Stimulated activated CD4-positive, alpha-beta T cell treated with anti-CD3 and anti-CD28 coated beads, TNF-alpha, amount 100 ng/mL, for 24 hours (primary cell): ENCODE results near the gene C13orf46.

Experiments
- DNase-seq, 3 experiments: peaks; one replicate each; pipeline ENCODE4 v3.0.0-alpha.2; 2020; ENCODE audit warnings: low read depth in 3 of 3

The C13orf46 gene

GRCh38 chr13:113971471-113972231, 2.2 kb downstream of the C13orf46 start:
- no peak for DNase-seq

GRCh38 chr13:113970810-113971470, 2.9 kb downstream of the C13orf46 start:
- no peak for DNase-seq

DNA sequence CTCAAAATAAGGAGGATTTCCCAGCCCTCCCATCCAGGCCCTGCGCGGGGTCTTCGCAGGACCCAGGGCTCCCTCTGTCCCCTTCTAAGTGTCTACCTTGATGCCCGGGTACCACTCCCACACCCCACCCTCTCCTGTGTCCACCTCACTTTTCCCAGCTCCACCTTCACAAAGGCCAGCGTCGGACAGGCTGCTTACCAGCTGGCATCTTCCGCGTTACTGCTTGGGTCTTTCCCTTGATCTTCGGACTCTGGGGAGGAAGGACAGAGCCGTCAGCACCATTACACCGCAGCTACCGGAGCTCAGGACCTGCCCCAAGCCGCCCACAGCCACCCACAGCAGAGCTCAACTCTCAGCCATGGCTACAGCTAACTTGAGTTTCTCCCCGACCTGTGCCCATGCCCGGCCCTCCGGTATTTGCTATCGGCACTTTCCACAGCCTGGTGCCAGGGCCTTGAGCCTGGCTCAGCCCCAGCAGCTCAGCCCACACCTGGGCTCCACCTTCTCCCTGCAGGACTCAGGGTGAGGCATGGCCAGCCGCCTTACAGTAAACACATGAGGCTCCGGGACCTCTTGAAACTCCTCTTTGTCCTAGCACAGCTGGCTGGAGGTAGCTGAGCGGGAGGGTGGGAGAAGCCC, 3.8 kb downstream of the C13orf46 start:
- no peak for DNase-seq

DNA sequence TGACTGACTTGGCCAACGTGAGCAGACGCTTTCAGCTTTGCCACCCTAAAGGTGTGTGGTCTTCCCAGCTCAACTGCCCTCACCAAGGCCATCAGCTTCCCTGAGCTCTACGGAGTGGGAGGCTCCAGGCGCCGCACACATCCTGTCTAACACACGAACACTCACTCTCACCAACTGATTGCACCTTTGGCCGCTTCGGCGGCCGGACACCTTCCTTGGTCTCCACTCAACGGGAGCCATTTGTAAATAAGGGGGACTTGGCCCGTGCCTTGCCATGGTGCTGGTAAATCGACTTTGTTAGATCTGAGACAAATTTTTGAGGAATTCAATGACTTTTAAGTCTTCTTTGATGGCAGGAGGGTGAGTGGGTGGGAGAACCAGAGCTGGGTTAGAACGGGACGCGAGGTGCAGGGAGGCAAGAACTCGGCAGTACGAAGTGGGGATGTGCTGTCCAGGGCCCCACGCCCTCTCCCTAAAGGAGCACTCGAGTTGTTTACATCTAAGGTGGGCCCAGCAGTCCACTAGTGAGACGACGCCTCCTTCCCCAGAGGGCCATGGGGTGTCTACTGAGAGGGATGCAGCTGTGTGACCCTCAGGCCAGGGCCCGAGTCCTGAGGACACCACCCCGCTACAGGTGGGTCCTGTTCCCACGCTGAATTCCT, 4.4 kb downstream of the C13orf46 start:
- DNase-seq = no peak

GRCh38 chr13:113968463-113969310, 5.2 kb downstream of the C13orf46 start:
- DNase-seq = no peak

- DNase-seq = no peak
Observed at GRCh38 chr13:113967729-113968462, 6.0 kb downstream of the C13orf46 start.

- DNase-seq = no peak
Observed at GRCh38 chr13:113967206-113967720, 6.6 kb downstream of the C13orf46 start.

- no peak for DNase-seq
Observed at GRCh38 chr13:113965968-113966884, 7.7 kb downstream of the C13orf46 start.

- no peak for DNase-seq
Observed at GRCh38 chr13:113965383-113965874, 8.4 kb downstream of the C13orf46 start.

GRCh38 chr13:113964251-113964995, 9.5 kb downstream of the C13orf46 start:
- DNase-seq = no peak

- no peak for DNase-seq
Observed at GRCh38 chr13:113963376-113963775, 10.5 kb downstream of the C13orf46 start.

- no peak for DNase-seq
Observed at GRCh38 chr13:113962975-113963374, 10.9 kb downstream of the C13orf46 start.

DNA sequence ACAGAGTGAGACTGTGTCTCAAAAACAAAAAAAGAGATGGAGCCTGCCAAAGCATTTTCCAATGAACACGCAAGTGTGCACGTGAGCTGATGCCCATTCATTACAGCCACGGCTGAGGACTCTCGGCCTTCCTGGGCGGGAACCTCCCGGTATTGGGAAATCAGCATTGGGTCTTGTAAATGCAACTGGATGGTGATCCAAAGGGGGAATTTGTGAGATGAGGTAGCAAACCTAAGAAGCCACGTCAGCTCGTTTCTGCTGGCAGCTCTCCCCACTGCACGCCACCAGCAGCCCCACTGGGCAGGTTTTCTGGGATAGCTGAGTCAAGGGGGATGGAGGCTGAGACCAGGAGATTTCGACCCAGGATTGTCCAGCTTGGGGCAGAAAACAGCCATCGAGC, 11.5 kb downstream of the C13orf46 start:
- no peak for DNase-seq

- DNase-seq = no peak
Observed at GRCh38 chr13:113960276-113960948, 13.5 kb downstream of the C13orf46 start.

DNA sequence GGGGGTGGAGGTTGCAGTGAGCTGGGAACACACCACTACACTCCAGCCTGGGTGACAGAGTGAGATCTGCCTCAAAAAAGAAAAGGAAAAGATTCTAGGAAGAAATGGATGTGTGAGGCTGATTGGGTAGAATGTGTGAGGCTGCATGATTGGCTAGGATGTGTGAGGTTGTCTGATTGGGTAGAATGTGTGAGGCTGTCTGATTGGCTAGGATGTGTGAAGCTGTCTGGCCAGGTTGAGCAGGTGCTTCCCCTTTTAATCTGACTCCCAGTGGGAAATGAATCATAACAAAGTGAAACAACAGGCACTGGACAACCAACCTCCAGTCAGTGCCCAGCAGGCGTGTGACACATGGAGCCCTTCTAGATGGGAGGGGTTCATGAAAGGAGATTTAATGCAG, 14.7 kb downstream of the C13orf46 start:
- DNase-seq = no peak

DNA sequence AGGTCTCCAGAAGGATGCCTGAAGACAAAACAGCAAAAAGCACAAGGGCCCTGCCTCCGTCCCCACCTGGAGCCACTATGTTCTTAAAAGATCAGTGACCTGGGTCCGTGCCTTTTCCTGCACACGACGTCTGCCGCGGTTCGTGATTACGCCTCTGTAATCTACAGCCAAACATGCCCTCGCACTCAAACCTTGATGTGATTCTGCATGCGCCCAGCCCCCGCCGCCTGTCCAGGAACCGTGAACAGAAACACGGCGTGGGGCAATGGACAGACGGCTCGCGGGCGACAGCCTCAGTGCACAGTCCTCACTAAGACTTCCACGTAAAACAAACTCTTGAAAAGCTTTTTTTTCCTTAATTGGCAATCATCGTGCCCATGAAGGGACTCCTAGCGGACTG, 15.5 kb downstream of the C13orf46 start:
- DNase-seq = no peak

GRCh38 chr13:113956571-113956970, 17.3 kb downstream of the C13orf46 start:
- no peak for DNase-seq

DNA sequence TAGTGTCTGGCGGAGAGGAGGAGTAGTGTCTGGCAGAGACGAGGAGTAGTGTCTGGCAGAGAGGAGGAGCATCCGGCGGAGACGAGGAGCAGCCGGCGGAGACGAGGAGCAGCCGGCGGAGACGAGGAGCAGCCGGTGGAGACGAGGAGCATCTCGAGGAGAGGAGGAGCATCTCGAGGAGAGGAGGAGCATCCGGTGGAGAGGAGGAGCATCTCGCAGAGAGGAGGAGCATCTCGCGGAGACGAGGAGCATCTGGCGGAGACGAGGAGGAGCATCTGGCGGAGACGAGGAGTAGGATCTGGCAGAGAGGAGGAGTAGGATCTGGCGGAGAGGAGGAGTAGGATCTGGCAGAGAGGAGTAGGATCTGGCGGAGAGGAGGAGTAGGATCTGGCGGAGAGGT, 18.2 kb downstream of the C13orf46 start:
- no peak for DNase-seq
